ENCODE data around the gene CYP27B1. TPM values are rescaled to one million over a fixed set of nuclear protein-coding genes. Genes with fewer than 3 reads are reported as not detected.
A peak's percentile ranks its signal among the peaks of the same experiment; 100 is the strongest.

CYP27B1 gene
- total RNA-seq (3.5 TPM), polyA plus RNA-seq (ENCODE audit: insufficient read depth, low read depth, low replicate concordance) (33.4 TPM)
- long read RNA-seq, donor 1: 0 reads
- long read RNA-seq, donor 2: 0 reads
- long read RNA-seq, donor 3: 0 reads
- long read RNA-seq, donor 4: 0 reads
- long read RNA-seq, donor 5: 0 reads
- long read RNA-seq, donor 6: 0 reads
- long read RNA-seq, donor 7, partial matches to known transcripts: 2 of 3 reads
- long read RNA-seq, donor 7, other reads (novel, unspliced or antisense): 1 of 3 reads
- long read RNA-seq, donor 8: 0 reads
- long read RNA-seq, donor 9: 0 reads
- long read RNA-seq, donor 10: 0 reads

DNA sequence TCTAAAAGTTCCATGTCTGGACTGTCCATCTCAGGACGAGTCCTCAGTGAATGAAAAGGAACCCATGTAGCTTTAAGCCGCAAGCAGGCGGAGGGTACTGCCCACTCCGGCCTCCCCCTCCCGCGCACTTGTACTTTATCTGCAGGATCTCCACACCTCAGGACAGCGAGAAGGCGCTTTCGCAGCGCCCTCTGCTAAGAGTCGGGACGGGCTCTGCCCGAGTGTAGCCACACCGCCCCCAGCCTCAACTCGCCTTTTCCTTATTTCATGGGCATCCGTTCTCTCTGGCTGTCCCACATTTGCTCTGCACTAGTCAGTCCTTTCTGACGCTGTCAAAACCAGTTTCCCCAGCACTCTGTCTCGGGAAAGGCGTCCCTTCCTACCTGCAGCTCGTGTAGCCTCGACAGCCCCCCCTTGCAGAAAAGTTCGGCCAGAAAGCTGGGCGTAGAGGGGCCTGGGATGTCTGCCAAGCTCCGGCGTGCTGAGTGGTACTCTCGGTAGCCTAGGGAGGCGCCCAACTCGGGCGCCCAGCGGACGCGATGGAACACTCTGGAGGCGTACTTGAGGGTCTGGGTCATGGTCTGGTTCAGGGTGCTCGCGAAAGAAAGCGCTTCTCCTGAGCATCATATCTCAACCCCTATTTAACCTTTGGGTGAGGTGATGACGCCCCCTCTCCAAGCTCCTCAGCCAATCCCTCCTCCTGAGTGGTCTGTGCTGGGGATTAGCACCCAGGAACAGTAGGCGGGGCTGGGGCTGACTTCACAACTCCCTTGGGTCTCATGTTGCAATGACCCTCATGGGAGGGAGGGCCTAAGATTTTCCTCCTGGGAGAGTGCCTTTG, at the start of gene CYP27B1:
Gene CYP27B1 (minus strand): TSS at position 615 of the 841 bp plus-strand sequence. CDS start 37 bp downstream, at position 578.
- H3K4me3 ChIP-seq (ENCODE audit: low read length in 3 of 3): peak within 1 kb of the TSS; percentile 3 to 59 (median 55)
- DNase-seq (peak in 3 of 5 donors; percentile 20 to 43 (median 24)), FAIRE-seq (no peak)
- peaks cover 0 to 30% (median 17%) of the 10 kb centered on the region in 3 donors for H3K4me1 ChIP-seq (ENCODE audit: control insufficient read depth in 2 of 3, insufficient read depth in 2 of 3, low read depth in 1 of 3, low read length in 3 of 3)
- peak within 1 kb of the TSS in 1 of 2 donors; percentile 27 for H3K27ac ChIP-seq (ENCODE audit: low read depth in 2 of 2, low read length in 2 of 2)
- peaks cover 30% of the 10 kb centered on the region for H3K27me3 ChIP-seq (ENCODE audit: control insufficient read depth, insufficient read depth, low read length)
- H3K36me3 ChIP-seq (ENCODE audit: control insufficient read depth in 2 of 3, insufficient read depth in 3 of 3, low read length in 3 of 3): peaks cover 0 to 5% (median 0%) of the 10 kb centered on the region in 3 donors
- intact Hi-C loops (cut with DNase I): no loop called here
- no peaks in the 10 kb centered on the region for H3K9me3 ChIP-seq (ENCODE audit: control insufficient read depth in 2 of 3, insufficient read depth in 1 of 3, low read length in 3 of 3)
- no peak for TF ChIP-seq CTCF (IDR thresholded peaks at IDR 0.05; ENCODE audit: borderline replicate concordance, extremely low read depth, insufficient read depth)
- H3K9ac ChIP-seq (ENCODE audit: low read length in 3 of 3): peak within 1 kb of the TSS in 2 of 3 donors; percentile 34 to 42

DNA sequence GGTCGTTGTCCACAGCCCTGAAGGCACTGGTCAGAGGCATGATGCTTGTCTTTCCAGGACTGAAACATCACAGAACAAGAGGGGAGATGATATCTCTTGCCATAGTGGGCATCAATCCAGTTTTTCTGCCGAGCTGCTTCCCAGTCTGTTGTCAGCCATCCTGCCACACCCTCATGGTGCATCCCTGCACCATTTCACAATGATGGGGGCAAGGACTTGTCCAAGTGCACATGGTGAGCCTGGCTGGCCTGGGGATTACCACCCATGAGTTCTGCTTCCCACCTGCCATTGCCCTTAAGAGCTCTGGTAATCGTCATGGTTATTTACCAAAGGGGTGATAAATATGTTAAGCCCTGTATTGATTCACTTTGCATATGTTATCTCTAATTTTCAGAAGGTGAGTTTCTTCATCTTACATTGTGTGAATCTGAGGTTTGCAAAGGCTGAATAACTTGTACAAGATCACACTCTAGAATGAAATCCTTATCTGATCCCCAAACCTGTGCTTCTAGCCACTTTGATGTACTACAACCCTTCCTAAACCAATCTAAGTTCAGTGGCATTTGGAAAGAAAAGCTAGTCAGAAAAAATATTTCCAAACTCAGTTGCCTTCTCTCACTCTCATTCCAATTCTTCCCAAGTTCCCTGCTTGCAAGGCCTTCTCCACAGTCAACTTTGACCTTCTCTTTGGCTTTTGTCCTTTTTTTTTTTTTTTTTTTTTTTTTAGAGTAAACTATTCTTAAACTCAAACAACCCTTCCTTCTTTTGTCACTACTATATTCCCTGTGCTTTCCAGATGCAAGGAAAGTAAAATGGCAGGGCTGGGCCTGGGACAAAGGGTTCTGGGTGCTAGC, 49.4 kb upstream of the CYP27B1 start:
- H3K9ac ChIP-seq (ENCODE audit: low read length in 3 of 3): no peak overlapping the region
- peaks cover 0 to 22% (median 3%) of the 10 kb centered on the region in 3 donors for H3K36me3 ChIP-seq (ENCODE audit: control insufficient read depth in 2 of 3, insufficient read depth in 3 of 3, low read length in 3 of 3)
- FAIRE-seq: no peak
- no peak overlapping the region for H3K4me3 ChIP-seq (ENCODE audit: low read length in 3 of 3)
- DNase-seq: no peak
- H3K9me3 ChIP-seq (ENCODE audit: control insufficient read depth in 2 of 3, insufficient read depth in 1 of 3, low read length in 3 of 3): no peaks in the 10 kb centered on the region
- H3K4me1 ChIP-seq (ENCODE audit: control insufficient read depth in 2 of 3, insufficient read depth in 2 of 3, low read depth in 1 of 3, low read length in 3 of 3): peaks cover 0 to 16% (median 16%) of the 10 kb centered on the region in 3 donors
- H3K27ac ChIP-seq (ENCODE audit: low read depth in 2 of 2, low read length in 2 of 2): no peak overlapping the region
- intact Hi-C loops (cut with DNase I): no loop called here
- TF ChIP-seq CTCF (IDR thresholded peaks at IDR 0.05; ENCODE audit: borderline replicate concordance, extremely low read depth, insufficient read depth): no peak
- no peaks in the 10 kb centered on the region for H3K27me3 ChIP-seq (ENCODE audit: control insufficient read depth, insufficient read depth, low read length)

DNA sequence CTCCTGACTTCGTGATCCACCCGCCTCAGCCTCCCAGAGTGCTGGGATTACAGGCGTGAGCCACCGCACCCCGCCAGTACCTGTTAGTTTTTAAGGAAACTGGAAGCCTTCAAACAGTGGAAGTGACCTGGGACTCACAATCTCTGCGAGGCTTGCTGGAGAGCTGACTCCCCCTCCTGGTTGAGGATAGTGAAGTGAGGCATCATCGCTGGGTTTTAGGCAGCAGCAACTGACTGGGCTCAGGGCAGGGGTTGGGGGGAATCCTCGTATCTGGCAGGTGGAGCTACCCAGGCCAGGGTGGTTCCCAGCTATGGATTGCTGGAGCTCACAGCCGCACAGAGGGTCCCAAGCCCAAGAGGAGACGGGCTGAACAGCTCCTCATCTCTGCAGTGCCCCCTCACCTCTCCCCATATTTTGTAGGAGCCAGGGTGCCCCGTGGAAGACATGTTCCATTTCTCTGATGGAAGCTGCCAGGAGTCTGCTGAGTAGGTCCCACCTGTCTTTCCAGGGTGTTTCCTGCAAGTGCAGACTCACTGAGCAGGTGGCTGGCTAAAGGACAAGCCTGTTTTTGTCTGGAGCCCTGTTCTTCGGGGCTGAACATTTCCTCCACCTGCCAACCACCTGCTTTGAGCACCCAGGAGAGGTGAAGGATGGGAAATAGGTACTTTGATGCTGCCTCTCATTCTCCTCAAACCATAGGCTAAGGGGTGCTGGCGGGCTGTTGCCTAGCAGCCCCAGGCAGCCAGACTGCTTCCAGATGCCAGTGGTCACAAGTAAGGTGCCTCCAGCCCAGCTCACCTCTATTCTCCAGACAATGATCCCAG, 48.5 kb upstream of the CYP27B1 start:
- intact Hi-C loops (cut with DNase I): no loop called here

More for the DNA sequence above, 48.5 kb upstream of the CYP27B1 start:
- TF ChIP-seq CTCF (IDR thresholded peaks at IDR 0.05; ENCODE audit: borderline replicate concordance, extremely low read depth, insufficient read depth): no peak
- peaks cover 0 to 16% (median 16%) of the 10 kb centered on the region in 3 donors for H3K4me1 ChIP-seq (ENCODE audit: control insufficient read depth in 2 of 3, insufficient read depth in 2 of 3, low read depth in 1 of 3, low read length in 3 of 3)
- FAIRE-seq (no peak), DNase-seq (no peak)
- H3K9me3 ChIP-seq (ENCODE audit: control insufficient read depth in 2 of 3, insufficient read depth in 1 of 3, low read length in 3 of 3): no peaks in the 10 kb centered on the region
- H3K27ac ChIP-seq (ENCODE audit: low read depth in 2 of 2, low read length in 2 of 2): no peak overlapping the region
- no peak overlapping the region for H3K4me3 ChIP-seq (ENCODE audit: low read length in 3 of 3)
- no peak overlapping the region for H3K9ac ChIP-seq (ENCODE audit: low read length in 3 of 3)
- peaks cover 0 to 28% (median 3%) of the 10 kb centered on the region in 3 donors for H3K36me3 ChIP-seq (ENCODE audit: control insufficient read depth in 2 of 3, insufficient read depth in 3 of 3, low read length in 3 of 3)
- H3K27me3 ChIP-seq (ENCODE audit: control insufficient read depth, insufficient read depth, low read length): no peaks in the 10 kb centered on the region

Measured in kidney (tissue), 22 donors.